Measurements from ENCODE around the gene ALG2.

- TF ChIP-seq CTCF (IDR thresholded peaks at IDR 0.05), result no peak
- no peak for TF ChIP-seq POLR2A (IDR thresholded peaks at IDR 0.05)
These were observed 24.6 kb downstream of the ALG2 start for GRCh38 chr9:99197124-99197630.
